ENCODE results near the gene PPP4R4.
"Not testable (repeated sequence)": the region's sequence is repeated elsewhere in the genome, so short reads cannot be mapped to it uniquely, and the experiment has no call there.

The PPP4R4 gene

GRCh38 chr14:94180655-94181271 lies 6.6 kb downstream of the PPP4R4 start:
- peak; percentile 70 for DNase-seq

GRCh38 chr14:94181835-94182234 lies 7.7 kb downstream of the PPP4R4 start:
- no peak for DNase-seq

GRCh38 chr14:94192536-94192935 lies 18.4 kb downstream of the PPP4R4 start:
- no peak for DNase-seq

- DNase-seq: no peak
Measured at GRCh38 chr14:94193776-94194175, 19.7 kb downstream of the PPP4R4 start.

GRCh38 chr14:94196057-94196456 lies 21.9 kb downstream of the PPP4R4 start:
- no peak for DNase-seq

- no peak for DNase-seq
Measured at GRCh38 chr14:94203473-94204210, 29.5 kb downstream of the PPP4R4 start.

- no peak for DNase-seq
Measured at GRCh38 chr14:94213021-94213420, 38.9 kb downstream of the PPP4R4 start.

GRCh38 chr14:94213741-94214140 lies 39.6 kb downstream of the PPP4R4 start:
- DNase-seq: no peak

GRCh38 chr14:94217116-94217515 lies 43.0 kb downstream of the PPP4R4 start:
- DNase-seq: no peak

GRCh38 chr14:94218198-94218886 lies 44.2 kb downstream of the PPP4R4 start:
- not testable (repeated sequence) for DNase-seq

GRCh38 chr14:94224040-94224439 lies 49.9 kb downstream of the PPP4R4 start:
- DNase-seq: no peak

GRCh38 chr14:94225460-94226378 lies 51.6 kb downstream of the PPP4R4 start:
- no peak for DNase-seq

- DNase-seq: no peak
Measured at GRCh38 chr14:94227029-94227428, 52.9 kb downstream of the PPP4R4 start.

- no peak for DNase-seq
Measured at GRCh38 chr14:94237046-94237445, 62.9 kb downstream of the PPP4R4 start.

- DNase-seq: no peak
Measured at GRCh38 chr14:94237983-94238382, 63.9 kb downstream of the PPP4R4 start.

- no peak for DNase-seq
Measured at GRCh38 chr14:94239406-94239805, 65.3 kb downstream of the PPP4R4 start.

GRCh38 chr14:94244182-94244581 lies 70.1 kb downstream of the PPP4R4 start:
- DNase-seq: no peak

GRCh38 chr14:94264195-94264594 lies 90.1 kb downstream of the PPP4R4 start:
- DNase-seq: not testable (repeated sequence)

- peak; percentile 14 for DNase-seq
Measured at GRCh38 chr14:94267352-94267751, 93.2 kb downstream of the PPP4R4 start.

GRCh38 chr14:94268582-94268981 lies 94.5 kb downstream of the PPP4R4 start:
- DNase-seq: not testable (repeated sequence)

- no peak for DNase-seq
Measured at GRCh38 chr14:94269156-94269555, 95.0 kb downstream of the PPP4R4 start.

GRCh38 chr14:94276898-94277561 lies 102.9 kb downstream of the PPP4R4 start:
- not testable (repeated sequence) for DNase-seq
